Esophagus squamous epithelium (tissue), 5 donors: ENCODE measurements around the gene ALKBH5. TPM values are rescaled to one million over a fixed set of nuclear protein-coding genes. Genes with fewer than 3 reads are reported as not detected.
"Not testable (repeated sequence)": the region's sequence is repeated elsewhere in the genome, so short reads cannot be mapped to it uniquely, and the experiment has no call there.

Experiments used
- DNase-seq: peaks from one replicate; lab custom pipeline; 2025; lab: John Stamatoyannopoulos, UW
- H3K27ac ChIP-seq, 4 donors: fragments of 200-600 bp; sonication (generic); one replicate each; pipeline ENCODE4 v1.5.1; 2016 to 2019; ENCODE audit warnings: mild to moderate bottlenecking in 1 of 4
- H3K27me3 ChIP-seq, 4 donors: fragments of 200-600 bp; sonication (generic); 1 replicate in 3 of 4; 2 replicates in 1 of 4; pipeline versions ENCODE4 v1.5.1 to v1.6.0; 2017 to 2021; ENCODE audit warnings: antibody characterized with exemption in 1 of 4
- H3K36me3 ChIP-seq, 3 donors: fragments of 200-600 bp; sonication (generic); one replicate each; pipeline ENCODE4 v1.5.1; 2016 to 2019
- H3K4me1 ChIP-seq, 3 donors: fragments of 200-600 bp; sonication (generic); one replicate each; pipeline ENCODE4 v1.5.1; 2017 to 2019
- H3K4me3 ChIP-seq, 4 donors: fragments of 200-600 bp; sonication (generic); 1 replicate in 3 of 4; 2 replicates in 1 of 4; pipeline ENCODE4 v1.5.1; 2016 to 2019; ENCODE audit warnings: mild to moderate bottlenecking in 2 of 4, moderate library complexity in 1 of 4
- H3K9me3 ChIP-seq, 3 donors: fragments of 200-600 bp; sonication (generic); one replicate each; pipeline ENCODE4 v1.5.1; 2016 to 2019
- POLR2A ChIP-seq, 4 donors: fragments of 450-650 bp; IDR thresholded peaks; one replicate each; pipeline ENCODE4 v1.6.1; 2017; ENCODE audit warnings: antibody characterized with exemption in 4 of 4, mild to moderate bottlenecking in 4 of 4, moderate library complexity in 3 of 4
- WGBS, 2 donors: methylation state at CpG; one replicate each; pipeline ENCODE4 v1.1.5; 2018; 5-methylcytosine and 5-hydroxymethylcytosine counted together
- intact Hi-C: fragments of 100-400 bp; cut with DNase I; formaldehyde crosslinking; loops from one replicate; pipeline ENCODE4 v1.15.0; 2022
- total RNA-seq, 4 donors: library from RNA; depleted of rRNA; stranded (reverse); fragments of >200 nt; gene quantifications; one replicate each; pipeline ENCODE4 v1.1.0, GENCODE V29; 2016
- TF ChIP-seq, protein P1 (sequence below), 6 experiments: fragments of 450-650 bp in 4 of 6; fragments of 200-600 bp in 2 of 6; sonication (generic) in 2 of 6; IDR thresholded peaks; one replicate each; pipeline ENCODE4 v1.5.1; 2016 to 2019; ENCODE audit warnings: antibody characterized with exemption in 6 of 6, mild to moderate bottlenecking in 4 of 6, moderate library complexity in 4 of 6
- donor health status: DM: yes; HTN: yes; CAD: no.

Gene ALKBH5
- total RNA-seq, 4 donors from 2014 or later = 55.8 to 58.9 (median 56.9) TPM

DNA sequence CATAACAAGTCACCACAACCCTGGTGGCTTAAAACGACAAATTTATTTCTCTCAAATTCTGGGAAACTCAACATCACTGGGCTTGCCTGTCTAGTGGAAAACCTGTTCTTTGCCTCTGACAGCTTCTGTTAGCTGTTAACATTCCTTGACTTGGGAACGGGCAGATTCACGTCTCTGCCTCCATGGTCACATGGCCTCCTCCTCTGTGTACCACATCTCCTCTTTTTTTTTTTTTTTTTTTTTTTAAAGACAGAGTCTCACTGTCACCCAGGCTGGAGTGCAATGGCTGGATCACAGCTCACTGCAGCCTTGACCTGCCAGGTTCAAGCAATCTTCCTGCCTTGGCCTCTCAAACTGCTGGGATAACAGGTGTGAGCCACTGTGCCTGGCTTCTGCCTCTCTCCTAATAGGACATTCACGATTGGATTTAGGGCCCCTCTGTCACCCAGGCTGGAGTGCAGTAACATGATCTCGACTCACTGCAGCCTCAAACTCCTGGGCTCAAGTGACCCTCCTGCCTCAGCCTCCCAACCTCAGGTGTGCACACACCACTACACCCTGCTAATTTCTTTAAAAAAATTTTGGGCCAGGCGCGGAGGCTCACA lies 30.1 kb downstream of the ALKBH5 start:
- H3K27me3 ChIP-seq = no peaks in the 10 kb centered on the region
- intact Hi-C loops = no loop called here
- no peak for DNase-seq
- TF ChIP-seq, protein P1, sequence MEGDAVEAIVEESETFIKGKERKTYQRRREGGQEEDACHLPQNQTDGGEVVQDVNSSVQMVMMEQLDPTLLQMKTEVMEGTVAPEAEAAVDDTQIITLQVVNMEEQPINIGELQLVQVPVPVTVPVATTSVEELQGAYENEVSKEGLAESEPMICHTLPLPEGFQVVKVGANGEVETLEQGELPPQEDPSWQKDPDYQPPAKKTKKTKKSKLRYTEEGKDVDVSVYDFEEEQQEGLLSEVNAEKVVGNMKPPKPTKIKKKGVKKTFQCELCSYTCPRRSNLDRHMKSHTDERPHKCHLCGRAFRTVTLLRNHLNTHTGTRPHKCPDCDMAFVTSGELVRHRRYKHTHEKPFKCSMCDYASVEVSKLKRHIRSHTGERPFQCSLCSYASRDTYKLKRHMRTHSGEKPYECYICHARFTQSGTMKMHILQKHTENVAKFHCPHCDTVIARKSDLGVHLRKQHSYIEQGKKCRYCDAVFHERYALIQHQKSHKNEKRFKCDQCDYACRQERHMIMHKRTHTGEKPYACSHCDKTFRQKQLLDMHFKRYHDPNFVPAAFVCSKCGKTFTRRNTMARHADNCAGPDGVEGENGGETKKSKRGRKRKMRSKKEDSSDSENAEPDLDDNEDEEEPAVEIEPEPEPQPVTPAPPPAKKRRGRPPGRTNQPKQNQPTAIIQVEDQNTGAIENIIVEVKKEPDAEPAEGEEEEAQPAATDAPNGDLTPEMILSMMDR (IDR thresholded peaks at IDR 0.05) = no peak
- no peak for TF ChIP-seq POLR2A (IDR thresholded peaks at IDR 0.05)
- no peak overlapping the region for H3K4me3 ChIP-seq
- WGBS, 2 donors = 58 to 68% methylated on average over 7 of the region's 7 CpGs
- H3K36me3 ChIP-seq = peaks cover 2 to 35% (median 18%) of the 10 kb centered on the region in 3 donors
- H3K27ac ChIP-seq = no peak overlapping the region
- H3K9me3 ChIP-seq = no peaks in the 10 kb centered on the region
- peaks cover 0 to 5% (median 0%) of the 10 kb centered on the region in 3 donors for H3K4me1 ChIP-seq

DNA sequence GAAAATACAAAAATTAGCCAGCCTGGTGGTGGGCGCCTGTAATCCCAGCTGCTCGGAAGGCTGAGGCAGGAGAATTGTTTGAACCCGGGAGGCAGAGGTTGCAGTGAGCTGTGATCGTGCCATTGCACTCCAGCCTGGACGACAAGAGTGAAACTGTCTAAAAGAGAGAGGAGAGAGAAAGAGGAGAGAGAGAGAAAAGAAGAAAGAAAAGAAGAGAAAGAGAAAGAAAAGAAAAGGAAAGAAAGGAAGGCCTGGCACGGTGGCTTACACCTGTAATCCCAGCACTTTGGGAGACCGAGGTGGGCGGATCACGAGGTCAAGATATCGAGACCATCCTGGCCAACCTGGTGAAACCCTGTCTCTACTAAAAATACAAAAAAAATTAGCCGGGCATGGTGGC lies 33.3 kb downstream of the ALKBH5 start:
- peaks cover 0 to 18% (median 5%) of the 10 kb centered on the region in 3 donors for H3K4me1 ChIP-seq
- H3K36me3 ChIP-seq, H3K27ac ChIP-seq, H3K4me3 ChIP-seq, H3K9me3 ChIP-seq, DNase-seq, H3K27me3 ChIP-seq, intact Hi-C loops: not testable (repeated sequence)
- WGBS, 2 donors = 66 to 87% methylated on average over 11 of the region's 11 CpGs

DNA sequence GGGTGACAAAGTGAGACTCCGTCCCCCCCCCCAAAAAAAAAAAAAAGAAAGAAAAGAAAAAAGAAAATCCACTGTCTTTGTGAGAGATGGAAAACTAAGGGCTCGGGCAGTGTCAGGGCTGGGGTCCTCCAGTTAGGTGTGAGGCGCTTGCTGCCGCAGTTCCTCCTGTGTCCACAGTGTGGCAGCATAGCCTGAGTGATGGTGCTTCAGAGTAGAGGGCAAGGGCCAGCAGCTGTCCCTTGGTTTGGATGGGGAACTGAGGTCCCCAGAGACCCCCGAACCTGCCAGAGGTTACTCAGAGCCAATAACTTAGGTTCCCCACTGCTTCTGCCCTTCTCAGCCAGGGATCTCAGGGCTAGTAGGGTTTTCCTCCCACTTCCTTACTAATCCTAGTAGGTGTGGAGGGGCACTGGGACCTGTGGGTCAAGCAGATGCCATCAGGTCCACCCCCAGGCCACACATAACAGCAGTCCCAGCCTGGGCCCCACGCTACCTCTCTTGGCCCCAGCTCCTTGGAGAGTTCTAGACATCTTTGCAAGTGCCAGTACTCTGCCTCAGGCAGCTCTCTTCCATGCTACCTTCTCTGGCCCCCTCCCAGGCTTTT lies 33.9 kb downstream of the ALKBH5 start:
- no peak for DNase-seq
- no peak overlapping the region for H3K27ac ChIP-seq

DNA sequence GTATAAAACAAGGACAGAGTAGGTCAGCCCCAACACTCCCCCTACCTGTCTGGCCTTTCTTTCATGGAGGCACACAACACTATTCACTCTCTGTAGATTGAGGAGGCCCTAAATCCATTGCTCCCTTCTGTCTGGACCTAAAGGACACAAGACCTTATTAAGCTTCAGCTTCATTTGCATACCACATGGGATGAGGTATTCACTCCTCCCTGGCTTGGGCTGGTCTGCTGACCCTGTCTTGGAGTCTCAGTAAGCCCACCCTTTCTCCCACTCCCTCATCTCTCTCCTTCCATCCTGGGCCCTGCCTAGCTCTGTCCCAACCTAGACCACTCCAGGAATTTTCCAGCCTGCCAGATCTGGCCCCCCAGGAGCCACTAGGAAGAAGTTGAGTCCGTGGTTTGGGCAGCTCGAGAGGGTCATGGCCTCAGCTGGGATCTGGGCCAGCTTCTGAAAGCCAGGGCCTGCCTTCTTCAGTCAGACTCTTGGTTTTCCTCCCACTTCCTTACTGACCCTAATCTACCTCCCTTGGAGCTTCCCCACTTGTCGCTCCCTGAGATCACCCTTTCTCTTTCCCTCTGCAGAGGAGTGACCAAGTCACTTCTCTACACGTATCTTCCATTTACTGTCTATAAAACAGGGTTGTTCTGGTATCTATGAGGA lies 35.3 kb downstream of the ALKBH5 start:
- WGBS, 2 donors = 42 to 46% methylated on average over 4 of the region's 4 CpGs
- no peak for DNase-seq

More for the DNA sequence above, 33.9 kb downstream of the ALKBH5 start:
- Histone ChIP-seq H3K27me3 (no peaks in the 10 kb centered on the region), H3K4me1 (peaks cover 0 to 18% (median 5%) of the 10 kb centered on the region in 3 donors), H3K36me3 (no peaks in the 10 kb centered on the region), H3K4me3 (no peak overlapping the region), H3K9me3 (no peaks in the 10 kb centered on the region)
- intact Hi-C loops = no loop called here
- no peak for TF ChIP-seq POLR2A (IDR thresholded peaks at IDR 0.05)
- TF ChIP-seq, protein P1 (IDR thresholded peaks at IDR 0.05) = peak; percentile 84 to 97 (median 90)
- 5 to 8% methylated on average over 5 to 6 of the region's 6 CpGs for WGBS, 2 donors

DNA sequence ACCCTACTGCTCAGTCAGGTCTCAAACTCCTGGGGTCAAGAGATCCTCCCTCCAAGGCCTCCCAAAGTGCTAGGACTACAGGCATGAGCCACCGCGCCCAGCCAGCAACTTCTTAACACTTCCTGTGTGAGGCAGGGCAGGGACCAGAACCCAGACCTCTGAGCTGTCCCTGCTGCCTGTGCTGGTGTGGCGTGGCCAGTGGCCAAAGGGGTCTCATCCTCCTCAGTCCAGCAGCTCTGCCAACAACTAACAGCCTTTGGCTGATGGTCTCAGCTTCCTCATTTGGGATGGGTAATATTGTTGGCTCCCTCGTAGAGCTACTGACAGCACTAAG lies 40.4 kb downstream of the ALKBH5 start:
- peaks cover 19 to 55% (median 22%) of the 10 kb centered on the region in 3 donors for H3K4me1 ChIP-seq
- intact Hi-C loops = no loop called here
- H3K36me3 ChIP-seq = no peaks in the 10 kb centered on the region
- H3K27ac ChIP-seq = peak overlapping the region in 3 of 4 donors; percentile 79 to 86 (median 84)
- TF ChIP-seq, protein P1 (IDR thresholded peaks at IDR 0.05) = no peak
- no peak for TF ChIP-seq POLR2A (IDR thresholded peaks at IDR 0.05)
- H3K4me3 ChIP-seq = no peak overlapping the region
- H3K9me3 ChIP-seq = no peaks in the 10 kb centered on the region
- WGBS, 2 donors = 91% methylated on average over 4 of the region's 4 CpGs; no CpG with 5 or more reads in 1 of the 2 donors
- DNase-seq = no peak
- H3K27me3 ChIP-seq = no peaks in the 10 kb centered on the region

More for the DNA sequence above, 35.3 kb downstream of the ALKBH5 start:
- no peak for TF ChIP-seq POLR2A (IDR thresholded peaks at IDR 0.05)
- TF ChIP-seq, protein P1 (IDR thresholded peaks at IDR 0.05) = no peak
- Histone ChIP-seq H3K4me1 (peaks cover 0 to 18% (median 5%) of the 10 kb centered on the region in 3 donors), H3K4me3 (no peak overlapping the region), H3K27ac (no peak overlapping the region), H3K36me3 (no peaks in the 10 kb centered on the region), H3K9me3 (no peaks in the 10 kb centered on the region), H3K27me3 (no peaks in the 10 kb centered on the region)
- intact Hi-C loops = no loop called here
